Endothelial cell of umbilical vein (primary cell): ENCODE data around the gene CHRM2. TPM values are rescaled to one million over a fixed set of nuclear protein-coding genes. Genes with fewer than 3 reads are reported as not detected.

ENCODE experiments used
- BruUV-seq: library from RNA; stranded (reverse); fragments of 400-500 nt; replicated peaks from 2 replicates; lab custom pipeline; 2021; lab: Mats Ljungman, UMichigan
- CTCF ChIA-PET: fragments of 300-600, 350-600 bp; sonication (Branson Sonifier 250); formaldehyde crosslinking; loops from one replicate; lab custom pipeline; 2021; ENCODE audit warnings: antibody characterized with exemption, inconsistent platforms; lab: Charles Lee
- POLR2A ChIA-PET: fragments of 300-600, 350-600 bp; sonication (Branson Sonifier 250); formaldehyde crosslinking; loops from one replicate; lab custom pipeline; 2021; ENCODE audit warnings: antibody characterized with exemption, inconsistent platforms; lab: Charles Lee
- DNase-seq: peaks from one replicate; pipeline ENCODE4 v3.0.0-alpha.2; 2011; ENCODE audit warnings: low read depth, low spot score
- FAIRE-seq: peaks from 2 replicates; lab custom pipeline; 2011; peaks lifted over from hg19 to GRCh38; lab: Jason Lieb, UNC
- H2AFZ ChIP-seq: 2 replicates; pipeline ENCODE4 v1.6.0; 2012; ENCODE audit warnings: low read depth, low read length, control low read depth, inconsistent platforms
- H3K27ac ChIP-seq: 2 replicates; pipeline ENCODE4 v1.5.1; 2011; ENCODE audit warnings: low read depth, mild to moderate bottlenecking, control low read depth, low read length, moderate library complexity; ENCODE audit not compliant: insufficient read depth
- H3K27me3 ChIP-seq, 2 experiments: 2 replicates each; pipeline versions ENCODE4 v1.6.0 to v1.6.1; 2011; ENCODE audit warnings: low read length in 2 of 2, mixed read lengths in 1 of 2; ENCODE audit not compliant: control insufficient read depth in 2 of 2, insufficient read depth in 2 of 2
- H3K36me3 ChIP-seq, 2 experiments: 2 replicates in 1 of 2; 3 replicates in 1 of 2; pipeline ENCODE4 v1.5.1; 2011; ENCODE audit warnings: low read length in 2 of 2, mild to moderate bottlenecking in 1 of 2, moderate library complexity in 1 of 2; ENCODE audit not compliant: control insufficient read depth in 2 of 2, insufficient read depth in 2 of 2; ENCODE audit errors: extremely low read depth in 1 of 2
- H3K4me1 ChIP-seq: 3 replicates; pipeline ENCODE4 v1.5.1; 2011; ENCODE audit warnings: mild to moderate bottlenecking, low read length; ENCODE audit not compliant: control insufficient read depth, insufficient read depth; ENCODE audit errors: extremely low read depth
- H3K4me2 ChIP-seq: 2 replicates; pipeline ENCODE4 v1.6.1; 2011; ENCODE audit warnings: low read length, control low read depth, mixed read lengths; ENCODE audit not compliant: insufficient read depth
- H3K4me3 ChIP-seq, 3 experiments: fragments of 200-600 bp in 1 of 3; sonication (generic), shearing (Covaris generic) in 1 of 3; replicated peaks in 1 of 3; 2 replicates each; pipeline ENCODE4 v1.5.1; 2011 to 2016; ENCODE audit warnings: control low read depth in 3 of 3, low read length in 3 of 3, mild to moderate bottlenecking in 2 of 3, inconsistent platforms in 1 of 3, low read depth in 1 of 3, moderate library complexity in 1 of 3; ENCODE audit not compliant: insufficient read depth in 1 of 3
- H3K79me2 ChIP-seq: 2 replicates; pipeline ENCODE4 v1.6.0; 2012; ENCODE audit warnings: low read length, inconsistent platforms; ENCODE audit not compliant: control insufficient read depth, insufficient read depth
- H3K9ac ChIP-seq: replicated peaks from 2 replicates; pipeline ENCODE3; 2011; ENCODE audit warnings: low read length, control low read depth; ENCODE audit not compliant: insufficient read depth; ENCODE audit errors: extremely low read depth
- H3K9me1 ChIP-seq: replicated peaks from 3 replicates; pipeline ENCODE4 v1.6.0; 2011; ENCODE audit warnings: mild to moderate bottlenecking, low read length; ENCODE audit not compliant: control insufficient read depth, insufficient read depth; ENCODE audit errors: extremely low read depth
- H3K9me3 ChIP-seq: replicated peaks from 2 replicates; pipeline ENCODE4 v1.5.1; 2012; ENCODE audit warnings: low read length, inconsistent platforms; ENCODE audit not compliant: control insufficient read depth, insufficient read depth
- H4K20me1 ChIP-seq: replicated peaks from 2 replicates; pipeline ENCODE3; 2011; ENCODE audit warnings: mild to moderate bottlenecking, low read length; ENCODE audit not compliant: control insufficient read depth, insufficient read depth; ENCODE audit errors: extremely low read depth
- CTCF ChIP-seq, 2 donors: IDR thresholded peaks; 1 replicate in 1 of 2; 2 replicates in 1 of 2; pipeline ENCODE4 v1.5.1; 2011; ENCODE audit warnings: low read length in 2 of 2, mild to moderate bottlenecking in 2 of 2, moderate library complexity in 2 of 2, control low read depth in 1 of 2, inconsistent platforms in 1 of 2, low read depth in 1 of 2; ENCODE audit not compliant: insufficient read depth in 1 of 2; ENCODE audit errors: extremely low read depth in 1 of 2
- EZH2 ChIP-seq: IDR thresholded peaks from 2 replicates; pipeline ENCODE4 v1.6.1; 2012; ENCODE audit warnings: borderline replicate concordance, low read depth, mild to moderate bottlenecking, moderate library complexity, low read length, inconsistent platforms; ENCODE audit not compliant: severe bottlenecking
- FOS ChIP-seq: IDR thresholded peaks from 2 replicates; pipeline ENCODE4 v1.6.1; 2011; ENCODE audit warnings: mild to moderate bottlenecking, low read length, moderate library complexity, borderline replicate concordance; ENCODE audit not compliant: insufficient read depth
- GATA2 ChIP-seq: IDR thresholded peaks from 2 replicates; pipeline ENCODE4 v1.7.0; 2011; ENCODE audit warnings: low read depth, mild to moderate bottlenecking, moderate library complexity, mixed read lengths, low read length; ENCODE audit not compliant: insufficient read length, insufficient read depth
- JUN ChIP-seq: IDR thresholded peaks from 2 replicates; pipeline ENCODE4 v1.6.1; 2011; ENCODE audit warnings: borderline replicate concordance, low read depth; ENCODE audit not compliant: insufficient read length, insufficient read depth
- MAX ChIP-seq: IDR thresholded peaks from 2 replicates; pipeline ENCODE4 v1.6.1; 2011; ENCODE audit not compliant: insufficient read depth, insufficient read length
- MYC ChIP-seq: IDR thresholded peaks from one replicate; pipeline ENCODE4 v1.6.1; 2011; ENCODE audit warnings: mild to moderate bottlenecking, low read depth, low read length
- POLR2A ChIP-seq: IDR thresholded peaks from 2 replicates; pipeline ENCODE4 v1.6.1; 2012; ENCODE audit warnings: low read depth, mild to moderate bottlenecking, control low read depth, low read length
- POLR2AphosphoS5 ChIP-seq: IDR thresholded peaks from 2 replicates; pipeline ENCODE4 v1.6.1; 2012; ENCODE audit warnings: low read depth, mild to moderate bottlenecking, control low read depth, low read length, moderate library complexity; ENCODE audit not compliant: insufficient read depth
- dilution Hi-C: fragments of 300-500 bp; cut with MboI; formaldehyde crosslinking; loops from one replicate; pipeline ENCODE4 v1.15.0; 2019; ENCODE audit warnings: low sequenced_read_pairs; ENCODE audit not compliant: extremely low pct_ligation_motif_present
- intact Hi-C: fragments of 100-400 bp; cut with micrococcal nuclease; formaldehyde crosslinking; loops from one replicate; pipeline ENCODE4 v1.10.0; 2022
- polyA plus RNA-seq, 4 experiments: library from polyadenylated mRNA; depleted of rRNA in 3 of 4; stranded (reverse) in 3 of 4; unstranded in 1 of 4; fragments of >200 nt; gene quantifications; 2 replicates each; pipeline versions ENCODE4 v1.2.1 to v1.2.3, GENCODE V29; 2011 to 2012; ENCODE audit warnings: missing spikeins in 1 of 4
- total RNA-seq: library from RNA; stranded (reverse); gene quantifications from 2 replicates; pipeline ENCODE4 v1.2.3, GENCODE V29; 2021

CHRM2 gene
- total and polyA plus RNA-seq, 2 donors (not counting 3 experiments of a cell fraction or from before 2014, with no cell fraction given) = not detected

DNA sequence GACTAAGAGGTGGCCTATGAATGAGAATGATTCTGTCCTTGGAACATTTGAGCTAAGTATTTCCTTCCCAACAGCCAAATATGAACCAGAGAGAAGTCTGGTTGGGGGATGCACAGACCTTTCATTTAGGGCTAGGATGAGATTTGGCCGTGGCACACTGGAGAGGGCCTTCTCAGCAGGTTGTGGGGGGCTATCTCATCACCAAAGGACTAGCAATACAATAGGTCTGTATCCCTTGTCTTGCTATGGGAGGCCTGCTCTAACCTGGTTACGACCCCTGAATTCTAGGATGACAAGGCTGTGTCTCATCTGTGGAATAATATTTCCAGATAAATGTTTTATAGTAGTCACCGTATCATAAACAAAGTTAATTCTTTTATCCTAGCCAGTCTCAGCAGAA is 133.0 kb downstream of the CHRM2 start:
- no peak overlapping the region for H3K27ac ChIP-seq
- intact Hi-C loops = no loop called here
- CTCF ChIA-PET = interaction anchor here (0.6 kb wide), 1 partner anchor 26 kb away, joined by 3 read pairs; no protein-coding TSS in a partner anchor

More for the DNA sequence above, 133.0 kb downstream of the CHRM2 start:
- Histone ChIP-seq H3K27me3 (no peaks in the 10 kb centered on the region), H3K4me2 (no peak overlapping the region), H3K9me1 (no peaks in the 10 kb centered on the region), H3K4me1 (no peaks in the 10 kb centered on the region), H3K36me3 (no peaks in the 10 kb centered on the region), H3K9me3 (no peaks in the 10 kb centered on the region), H2AFZ (no peak overlapping the region), H3K9ac (no peak overlapping the region), H3K4me3 (no peak overlapping the region), H3K79me2 (no peaks in the 10 kb centered on the region), H4K20me1 (no peaks in the 10 kb centered on the region)
- TF ChIP-seq CTCF (IDR thresholded peaks at IDR 0.05; ENCODE audit: extremely low read depth in 1 of 2, insufficient read depth in 1 of 2, low read depth in 1 of 2, low read length in 2 of 2) (no peak), POLR2AphosphoS5 (no peak), GATA2 (no peak), EZH2 (no peak), FOS (no peak), POLR2A (no peak), MYC (no peak), JUN (no peak), MAX (no peak)
- DNase-seq (no peak), FAIRE-seq (no peak)
- POLR2A ChIA-PET = no interaction called here
- BruUV-seq = no TSS peak
- dilution Hi-C loops = no loop called here
